HEK293 (cell line): ENCODE data around the gene ANKRD22.

ENCODE experiments used
- CTCF ChIA-PET: fragments of 350-600 bp; formaldehyde crosslinking; extraction: SDS; loops from one replicate; lab custom pipeline; 2021; ENCODE audit warnings: antibody characterized with exemption; lab: Yijun Ruan, JAX
- POLR2A ChIA-PET: fragments of 300-600 bp; formaldehyde crosslinking; extraction: SDS; loops from one replicate; lab custom pipeline; 2020; ENCODE audit warnings: antibody characterized with exemption, inconsistent platforms; lab: Yijun Ruan, JAX
- H3K27ac ChIP-seq: fragments of 200-500 bp; sonication (Bioruptor generic); 2 replicates; pipeline ENCODE4 v1.5.1; 2014; ENCODE audit warnings: low read depth, low read length, control low read depth, inconsistent platforms; ENCODE audit errors: extremely low read depth
- H3K36me3 ChIP-seq, 2 experiments: fragments of 200-500 bp in 1 of 2; sonication (Bioruptor generic) in 1 of 2; 1 replicate in 1 of 2; 2 replicates in 1 of 2; pipeline ENCODE4 v1.5.1; 2014 to 2017; ENCODE audit warnings: inconsistent platforms in 2 of 2, low read length in 2 of 2; ENCODE audit not compliant: control insufficient read depth in 2 of 2, insufficient read depth in 1 of 2
- H3K4me1 ChIP-seq: fragments of 200-500 bp; sonication (Bioruptor generic); 2 replicates; pipeline ENCODE4 v1.5.1; 2014; ENCODE audit warnings: mild to moderate bottlenecking, low read length, inconsistent platforms; ENCODE audit not compliant: control insufficient read depth, insufficient read depth
- H3K4me3 ChIP-seq: 2 replicates; pipeline ENCODE4 v1.5.1; 2011; ENCODE audit warnings: low read depth, mild to moderate bottlenecking, control low read depth, low read length, moderate library complexity
- H3K9me3 ChIP-seq: fragments of 200-500 bp; sonication (Bioruptor generic); 2 replicates; pipeline ENCODE4 v1.5.1; 2014; ENCODE audit warnings: low read depth, low read length, inconsistent platforms; ENCODE audit not compliant: control insufficient read depth, insufficient read depth
- GLIS1 ChIP-seq: fragments of 450-650 bp; formaldehyde crosslinking; IDR thresholded peaks from 2 replicates; pipeline ENCODE4 v1.5.1; 2016; ENCODE audit warnings: missing biosample characterization, missing genetic modification characterization
- HOXC10 ChIP-seq: sonication (generic); formaldehyde crosslinking; IDR thresholded peaks from 2 replicates; pipeline ENCODE4 v1.8.1; 2023; ENCODE audit warnings: mild to moderate bottlenecking, missing genetic modification reagents
- OSR2 ChIP-seq: fragments of 450-650 bp; formaldehyde crosslinking; IDR thresholded peaks from 2 replicates; pipeline ENCODE4 v1.5.1; 2016; ENCODE audit warnings: missing biosample characterization, missing genetic modification characterization
- OVOL3 ChIP-seq: fragments of 450-650 bp; formaldehyde crosslinking; IDR thresholded peaks from 2 replicates; pipeline ENCODE4 v1.5.1; 2016; ENCODE audit warnings: missing biosample characterization, missing genetic modification characterization
- PRDM10 ChIP-seq: fragments of 450-650 bp; formaldehyde crosslinking; IDR thresholded peaks from 2 replicates; pipeline ENCODE4 v1.5.1; 2016; ENCODE audit warnings: missing biosample characterization, missing genetic modification characterization
- SCRT1 ChIP-seq: fragments of 450-650 bp; formaldehyde crosslinking; IDR thresholded peaks from 2 replicates; pipeline ENCODE4 v1.5.1; 2016; ENCODE audit warnings: missing biosample characterization, missing genetic modification characterization, borderline replicate concordance
- ZBTB7A ChIP-seq: fragments of 450-650 bp; formaldehyde crosslinking; IDR thresholded peaks from 2 replicates; pipeline ENCODE4 v1.5.1; 2016; ENCODE audit warnings: low read depth, missing biosample characterization, missing genetic modification characterization
- ZEB2 ChIP-seq: fragments of 450-650 bp; formaldehyde crosslinking; IDR thresholded peaks from 2 replicates; pipeline ENCODE4 v1.5.1; 2016; ENCODE audit warnings: missing biosample characterization, missing genetic modification characterization
- ZNF140 ChIP-seq: fragments of 450-650 bp; formaldehyde crosslinking; IDR thresholded peaks from 2 replicates; pipeline ENCODE4 v1.5.1; 2016; ENCODE audit warnings: missing biosample characterization, missing genetic modification characterization
- ZNF2 ChIP-seq: fragments of 450-650 bp; formaldehyde crosslinking; IDR thresholded peaks from 2 replicates; pipeline ENCODE4 v1.5.1; 2016; ENCODE audit warnings: missing biosample characterization, missing genetic modification characterization
- ZNF23 ChIP-seq: fragments of 450-650 bp; formaldehyde crosslinking; IDR thresholded peaks from 2 replicates; pipeline ENCODE4 v1.5.1; 2016; ENCODE audit warnings: missing biosample characterization, missing genetic modification characterization, borderline replicate concordance
- ZNF391 ChIP-seq: fragments of 450-650 bp; formaldehyde crosslinking; IDR thresholded peaks from 2 replicates; pipeline ENCODE4 v1.5.1; 2016; ENCODE audit warnings: low read depth, missing biosample characterization, missing genetic modification characterization, borderline replicate concordance
- ZNF544 ChIP-seq: fragments of 450-650 bp; formaldehyde crosslinking; IDR thresholded peaks from 2 replicates; pipeline ENCODE4 v1.5.0; 2017; ENCODE audit warnings: missing biosample characterization, missing genetic modification characterization
- ZNF600 ChIP-seq: fragments of 450-650 bp; formaldehyde crosslinking; IDR thresholded peaks from 2 replicates; pipeline ENCODE4 v1.5.1; 2016; ENCODE audit warnings: missing biosample characterization, missing genetic modification characterization
- ZNF624 ChIP-seq: fragments of 450-650 bp; formaldehyde crosslinking; IDR thresholded peaks from 2 replicates; pipeline ENCODE4 v1.5.1; 2017; ENCODE audit warnings: missing biosample characterization, missing genetic modification characterization
- ZNF626 ChIP-seq: fragments of 450-650 bp; sonication (Bioruptor Pico); formaldehyde crosslinking; IDR thresholded peaks from 2 replicates; pipeline ENCODE4 v1.5.1; 2018; ENCODE audit warnings: missing biosample characterization, missing genetic modification characterization, inconsistent platforms
- ZNF654 ChIP-seq: fragments of 450-650 bp; formaldehyde crosslinking; IDR thresholded peaks from 2 replicates; pipeline ENCODE4 v1.5.1; 2016; ENCODE audit warnings: low read depth, missing biosample characterization, missing genetic modification characterization
- ZNF776 ChIP-seq: fragments of 450-650 bp; formaldehyde crosslinking; IDR thresholded peaks from 2 replicates; pipeline ENCODE4 v1.5.0; 2017; ENCODE audit warnings: missing biosample characterization, missing genetic modification characterization, borderline replicate concordance
- ZNF830 ChIP-seq: fragments of 450-650 bp; IDR thresholded peaks from 2 replicates; pipeline ENCODE4 v1.5.0; 2018; ENCODE audit warnings: missing biosample characterization, missing genetic modification characterization, low read depth, mild to moderate bottlenecking, moderate library complexity
- ZSCAN4 ChIP-seq: fragments of 450-650 bp; formaldehyde crosslinking; IDR thresholded peaks from 2 replicates; pipeline ENCODE4 v1.5.1; 2017; ENCODE audit warnings: missing biosample characterization, missing genetic modification characterization

ANKRD22 gene

GRCh38 chr10:88851706-88852105 lies at the start of gene ANKRD22:
Gene ANKRD22 (minus strand): TSS chr10:88851844. CDS start chr10:88851607, 237 bp downstream.
- ChIA-PET POLR2A (no interaction called here), CTCF (interaction anchor here (0.6 to 3.6 kb wide), 5 partner anchors 9 to 1307 kb away, joined by 3 to 23 read pairs (median 3); no protein-coding TSS in a partner anchor)
- Histone ChIP-seq H3K36me3 (no peaks in the 10 kb centered on the region), H3K4me3 (no peak within 1 kb of the TSS), H3K4me1 (peaks cover 4% of the 10 kb centered on the region; the same call in 1 of the 2 replicates), H3K27ac (no peak within 1 kb of the TSS), H3K9me3 (no peaks in the 10 kb centered on the region)
- no peak for TF ChIP-seq ZEB2 (tag by site-specific recombination)
- TF ChIP-seq ZNF391 (tag by site-specific recombination) = no peak
- no peak for TF ChIP-seq ZNF544 (tag by site-specific recombination)
- no peak for TF ChIP-seq ZSCAN4 (tag by site-specific recombination)
- TF ChIP-seq ZNF776 (tag by site-specific recombination) = no peak
- no peak for TF ChIP-seq ZNF140 (tag by site-specific recombination)
- TF ChIP-seq OVOL3 = no peak
- TF ChIP-seq OSR2 = no peak
- TF ChIP-seq ZNF654 (tag by site-specific recombination) = no peak
- TF ChIP-seq GLIS1 (tag by site-specific recombination) = peak; percentile 44
- peak; percentile 45; the same call in 1 of the 2 replicates for TF ChIP-seq ZNF600 (tag by site-specific recombination)

GRCh38 chr10:88899886-88900285 lies 48.2 kb upstream of the ANKRD22 start:
- no peaks in the 10 kb centered on the region for H3K9me3 ChIP-seq
- peaks cover 10 to 12% of the 10 kb centered on the region in 2 experiments for H3K36me3 ChIP-seq
- ChIA-PET CTCF (interaction anchor here (0.5 to 2.6 kb wide), 5 partner anchors 26 to 318 kb away, joined by 3 to 12 read pairs (median 3); no protein-coding TSS in a partner anchor), POLR2A (interaction anchor here (1.9 kb wide), 1 partner anchor 20 kb away, joined by 6 read pairs; the partner anchor contains the start of gene STAMBPL1)
- H3K27ac ChIP-seq = no peak overlapping the region
- H3K4me3 ChIP-seq = no peak overlapping the region
- H3K4me1 ChIP-seq = peaks cover 30% of the 10 kb centered on the region
- TF ChIP-seq ZBTB7A (tag by site-specific recombination) = no peak

GRCh38 chr10:88898727-88899126 lies 47.1 kb upstream of the ANKRD22 start:
- no peak overlapping the region for H3K27ac ChIP-seq
- no peaks in the 10 kb centered on the region for H3K9me3 ChIP-seq
- H3K4me3 ChIP-seq = no peak overlapping the region
- H3K4me1 ChIP-seq = peaks cover 30% of the 10 kb centered on the region
- CTCF ChIA-PET = interaction anchor here (0.6 to 0.9 kb wide), 4 partner anchors 33 to 1071 kb away, joined by 3 to 6 read pairs (median 4); no protein-coding TSS in a partner anchor
- TF ChIP-seq ZNF624 (tag by site-specific recombination) = no peak
- no peak for TF ChIP-seq ZNF23
- TF ChIP-seq PRDM10 (tag by site-specific recombination) = 0 out of 2 replicates have a peak, but pooled peaks have one; percentile 35
- no peak for TF ChIP-seq ZNF830
- no peak for TF ChIP-seq ZNF626
- no peak for TF ChIP-seq ZNF2 (tag by site-specific recombination)
- TF ChIP-seq SCRT1 (tag by site-specific recombination) = no peak
- no peak for TF ChIP-seq HOXC10 (CRISPR knock-in tag)
- POLR2A ChIA-PET = interaction anchor here (0.9 kb wide), 1 partner anchor 11 kb away, joined by 3 read pairs; no protein-coding TSS in a partner anchor
- H3K36me3 ChIP-seq = peaks cover 5 to 9% of the 10 kb centered on the region in 2 experiments; a peak in 2 of 3 replicates
